Measurements from ENCODE around the gene PDE1C. TPM values are rescaled to one million over a fixed set of nuclear protein-coding genes. Genes with fewer than 3 reads are reported as not detected.

Gene PDE1C
- polyA plus RNA-seq, 4 donors = 0.72 to 4.9 (median 3.8) TPM

DNA sequence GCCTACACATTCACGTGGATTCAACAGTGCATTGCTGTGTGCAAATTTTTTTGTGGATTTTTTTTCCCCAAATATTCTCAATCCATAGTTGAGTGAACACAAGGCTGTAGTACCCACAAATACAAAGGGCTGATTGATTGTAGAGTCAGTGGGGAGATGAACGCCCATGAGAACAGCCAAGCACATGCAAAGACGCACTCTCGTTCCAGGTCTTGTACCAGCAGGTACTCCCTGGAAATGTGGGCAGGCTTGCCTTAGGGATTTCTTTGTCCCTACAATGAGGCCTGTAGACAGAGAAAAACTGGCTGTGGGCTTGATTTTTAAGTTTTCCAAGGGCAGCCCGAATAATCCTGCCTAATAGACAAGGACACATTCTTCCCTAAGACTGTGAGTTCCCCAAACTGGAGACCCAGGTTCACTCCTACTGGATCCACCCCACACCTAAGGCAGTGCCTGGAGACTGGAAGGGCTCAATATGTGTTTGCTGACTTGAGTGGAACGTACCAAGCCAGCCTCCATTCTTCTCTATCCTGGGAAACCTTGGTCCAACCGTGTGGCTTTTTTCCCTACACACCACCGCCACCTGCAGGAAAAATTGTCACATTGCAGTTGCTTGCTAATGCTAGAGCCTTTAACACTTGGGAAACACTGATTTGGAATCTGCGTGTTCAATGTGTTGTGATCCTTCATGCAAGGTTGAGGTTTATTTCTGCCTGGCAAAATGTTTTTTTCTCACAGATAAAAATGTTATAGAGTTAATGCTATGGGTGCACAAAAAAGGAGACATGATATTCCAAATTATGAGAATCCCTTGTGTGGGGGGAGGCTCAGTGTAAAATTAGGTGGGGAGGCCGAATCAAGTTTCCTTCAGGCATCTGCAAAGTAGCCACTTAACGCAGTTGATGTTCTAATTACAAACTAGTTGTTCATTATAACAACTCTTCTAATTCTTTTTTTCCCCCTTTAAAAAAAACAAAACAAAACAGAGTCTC lies 333.9 kb downstream of the PDE1C start:
- peak in 3 of 4 donors; percentile 39 to 53 (median 48) for DNase-seq (ENCODE audit: low read depth in 4 of 4, low spot score in 3 of 4)

GRCh38 chr7:31734456-31734855 lies 335.8 kb downstream of the PDE1C start:
- no peak for DNase-seq (ENCODE audit: low read depth in 4 of 4, low spot score in 3 of 4)

GRCh38 chr7:31729195-31729804 lies 340.9 kb downstream of the PDE1C start:
- DNase-seq (ENCODE audit: low read depth in 4 of 4, low spot score in 3 of 4) = no peak

GRCh38 chr7:31724696-31725095 lies 345.5 kb downstream of the PDE1C start:
- DNase-seq (ENCODE audit: low read depth in 4 of 4, low spot score in 3 of 4) = no peak

GRCh38 chr7:31720366-31720765 lies 349.8 kb downstream of the PDE1C start:
- DNase-seq (ENCODE audit: low read depth in 4 of 4, low spot score in 3 of 4) = no peak

- no peak for DNase-seq (ENCODE audit: low read depth in 4 of 4, low spot score in 3 of 4)
These were observed 353.9 kb downstream of the PDE1C start for GRCh38 chr7:31716355-31716754.

DNA sequence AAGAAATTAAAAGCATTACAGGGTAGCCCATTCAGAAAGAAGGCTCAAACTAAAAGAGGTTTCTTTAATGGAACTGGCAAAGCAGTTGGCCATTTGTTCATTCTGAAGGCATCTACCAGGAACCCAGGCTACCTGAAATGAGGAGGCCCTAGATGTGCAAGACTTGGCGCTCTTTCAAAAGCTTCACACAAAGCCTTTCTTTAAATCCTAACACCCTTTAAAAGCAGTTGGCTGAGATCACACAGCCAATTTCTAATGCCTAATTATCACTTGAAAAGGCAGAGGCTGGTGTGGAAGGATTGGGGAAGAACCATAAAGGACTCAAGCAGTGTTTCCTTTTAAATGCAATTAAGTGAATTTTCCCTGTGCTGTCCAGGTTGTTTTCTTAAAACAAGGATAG lies 360.0 kb downstream of the PDE1C start:
- DNase-seq (ENCODE audit: low read depth in 4 of 4, low spot score in 3 of 4) = no peak

GRCh38 chr7:31707089-31707488 lies 363.1 kb downstream of the PDE1C start:
- no peak for DNase-seq (ENCODE audit: low read depth in 4 of 4, low spot score in 3 of 4)

GRCh38 chr7:31705377-31705776 lies 364.8 kb downstream of the PDE1C start:
- no peak for DNase-seq (ENCODE audit: low read depth in 4 of 4, low spot score in 3 of 4)

- no peak for DNase-seq (ENCODE audit: low read depth in 4 of 4, low spot score in 3 of 4)
These were observed 367.9 kb downstream of the PDE1C start for GRCh38 chr7:31702354-31702753.
